Left lung (tissue), 10 donors: ENCODE results near the gene GGACT. TPM values are rescaled to one million over a fixed set of nuclear protein-coding genes. Genes with fewer than 3 reads are reported as not detected.

Experiments used
- ATAC-seq: fragments of 200-7000 bp; cut with Tn5 transposase; one replicate; pipeline ENCODE4 v1.9.1; 2020; ENCODE audit warnings: moderate library complexity
- DNase-seq, 4 donors: peaks; one replicate each; pipeline ENCODE4 v3.0.0-alpha.2; 2013 to 2020
- H3K27ac ChIP-seq, 2 donors: fragments of 200-600 bp; sonication (generic) in 1 of 2; one replicate each; pipeline versions ENCODE4 v1.5.0 to v1.8.0; 2020 to 2021
- H3K27me3 ChIP-seq, 2 donors: fragments of 200-600 bp; sonication (generic) in 1 of 2; one replicate each; pipeline versions ENCODE4 v1.5.0 to v1.8.0; 2020 to 2021
- H3K36me3 ChIP-seq, 2 donors: fragments of 200-600 bp; sonication (generic) in 1 of 2; one replicate each; pipeline versions ENCODE4 v1.5.0 to v1.8.0; 2020 to 2021
- H3K4me1 ChIP-seq, 2 donors: fragments of 200-600 bp; one replicate each; pipeline ENCODE4 v1.8.0; 2021
- H3K4me3 ChIP-seq, 2 donors: fragments of 200-600 bp; sonication (generic) in 1 of 2; one replicate each; pipeline versions ENCODE4 v1.5.0 to v1.8.0; 2020 to 2021; ENCODE audit warnings: mild to moderate bottlenecking in 1 of 2
- H3K9me3 ChIP-seq, 2 donors: fragments of 200-600 bp; sonication (generic) in 1 of 2; one replicate each; pipeline versions ENCODE4 v1.5.0 to v1.8.0; 2020 to 2021
- intact Hi-C, 2 donors: fragments of 100-400 bp; cut with DNase I; formaldehyde crosslinking; loops; one replicate each; pipeline versions ENCODE4 v1.11.2 to v1.14.2; 2022
- polyA plus RNA-seq, 6 donors: library from polyadenylated mRNA; unstranded; fragments of 120-200 nt; gene quantifications; one replicate each; pipeline ENCODE4 v1.2.1, GENCODE V29; 2013; ENCODE audit not compliant: insufficient read length in 6 of 6
- total RNA-seq, 2 donors: library from RNA; stranded (reverse); fragmentation: NEBNext Ultra II Directional; extraction: Animal tissue kit (Norgen Biotek cat#: 25700); gene quantifications; one replicate each; pipeline ENCODE4 v1.2.1, GENCODE V29; 2021
- TF ChIP-seq, protein P1 (sequence below), 2 donors: fragments of 200-600 bp; sonication (generic) in 1 of 2; IDR thresholded peaks; one replicate each; pipeline versions ENCODE4 v1.5.0 to v1.8.0; 2021; ENCODE audit warnings: antibody characterized with exemption in 2 of 2
- donor health status: DM: no; HTN: yes; CAD: no.
- donor health status: DM: no; HTN: no; CAD: no.

Gene GGACT
- total and polyA plus RNA-seq, 8 donors: 3.4 to 6.3 (median 4.5) TPM

GRCh38 chr13:100508455-100508854 is 80.1 kb downstream of the GGACT start:
- no peaks in the 10 kb centered on the region for H3K36me3 ChIP-seq
- TF ChIP-seq, protein P1, sequence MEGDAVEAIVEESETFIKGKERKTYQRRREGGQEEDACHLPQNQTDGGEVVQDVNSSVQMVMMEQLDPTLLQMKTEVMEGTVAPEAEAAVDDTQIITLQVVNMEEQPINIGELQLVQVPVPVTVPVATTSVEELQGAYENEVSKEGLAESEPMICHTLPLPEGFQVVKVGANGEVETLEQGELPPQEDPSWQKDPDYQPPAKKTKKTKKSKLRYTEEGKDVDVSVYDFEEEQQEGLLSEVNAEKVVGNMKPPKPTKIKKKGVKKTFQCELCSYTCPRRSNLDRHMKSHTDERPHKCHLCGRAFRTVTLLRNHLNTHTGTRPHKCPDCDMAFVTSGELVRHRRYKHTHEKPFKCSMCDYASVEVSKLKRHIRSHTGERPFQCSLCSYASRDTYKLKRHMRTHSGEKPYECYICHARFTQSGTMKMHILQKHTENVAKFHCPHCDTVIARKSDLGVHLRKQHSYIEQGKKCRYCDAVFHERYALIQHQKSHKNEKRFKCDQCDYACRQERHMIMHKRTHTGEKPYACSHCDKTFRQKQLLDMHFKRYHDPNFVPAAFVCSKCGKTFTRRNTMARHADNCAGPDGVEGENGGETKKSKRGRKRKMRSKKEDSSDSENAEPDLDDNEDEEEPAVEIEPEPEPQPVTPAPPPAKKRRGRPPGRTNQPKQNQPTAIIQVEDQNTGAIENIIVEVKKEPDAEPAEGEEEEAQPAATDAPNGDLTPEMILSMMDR (IDR thresholded peaks at IDR 0.05): no peak
- ATAC-seq: no peak
- DNase-seq: no peak
- H3K4me3 ChIP-seq: no peak overlapping the region
- intact Hi-C loops: no loop called here
- no peaks in the 10 kb centered on the region for H3K9me3 ChIP-seq
- H3K4me1 ChIP-seq: peaks cover 0 to 6% of the 10 kb centered on the region in 2 donors
- no peak overlapping the region for H3K27ac ChIP-seq
- no peaks in the 10 kb centered on the region for H3K27me3 ChIP-seq

DNA sequence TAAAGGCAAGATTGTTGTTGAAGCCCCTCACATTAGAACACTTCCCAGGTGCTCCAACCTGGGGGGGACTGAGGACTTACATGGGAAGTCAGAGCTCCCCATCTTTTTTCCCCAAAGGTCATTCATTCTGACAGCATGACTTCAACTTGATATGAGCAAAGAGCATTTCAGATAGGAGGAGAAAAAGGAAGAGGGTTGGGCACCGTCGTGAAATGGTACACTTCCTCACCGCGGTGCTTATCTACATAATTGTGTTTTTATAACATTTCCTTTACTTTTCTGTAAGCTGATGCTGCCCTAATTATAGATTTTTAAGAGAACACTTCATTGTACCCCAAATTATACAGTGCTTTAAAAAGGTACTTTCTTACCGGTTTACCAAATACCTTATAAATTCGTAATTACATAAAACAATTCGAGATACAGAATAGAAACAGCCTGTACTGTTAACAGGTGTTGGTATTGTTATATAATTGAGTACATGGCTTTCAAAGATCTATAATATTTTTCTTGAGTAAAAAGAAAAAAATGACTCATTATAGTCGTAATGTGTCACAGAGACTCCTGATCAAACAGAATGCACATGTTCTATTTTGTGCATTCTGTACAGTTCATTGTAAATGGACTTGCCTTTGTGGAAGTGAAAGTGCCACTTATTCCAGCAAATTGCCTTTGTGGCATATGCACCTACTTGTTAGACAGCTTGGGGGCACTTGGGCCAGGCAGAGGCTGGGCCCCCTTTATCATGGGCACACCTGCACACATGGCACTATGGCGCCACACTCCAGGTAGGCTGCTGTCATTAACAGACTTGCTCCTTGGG is 81.8 kb downstream of the GGACT start:
- H3K27me3 ChIP-seq: no peaks in the 10 kb centered on the region
- no peaks in the 10 kb centered on the region for H3K36me3 ChIP-seq
- no peak for DNase-seq
- H3K4me3 ChIP-seq: no peak overlapping the region
- no peak overlapping the region for H3K27ac ChIP-seq
- intact Hi-C loops: no loop called here
- ATAC-seq: no peak
- H3K4me1 ChIP-seq: peaks cover 0 to 3% of the 10 kb centered on the region in 2 donors
- TF ChIP-seq, protein P1 (IDR thresholded peaks at IDR 0.05): no peak
- H3K9me3 ChIP-seq: no peaks in the 10 kb centered on the region

DNA sequence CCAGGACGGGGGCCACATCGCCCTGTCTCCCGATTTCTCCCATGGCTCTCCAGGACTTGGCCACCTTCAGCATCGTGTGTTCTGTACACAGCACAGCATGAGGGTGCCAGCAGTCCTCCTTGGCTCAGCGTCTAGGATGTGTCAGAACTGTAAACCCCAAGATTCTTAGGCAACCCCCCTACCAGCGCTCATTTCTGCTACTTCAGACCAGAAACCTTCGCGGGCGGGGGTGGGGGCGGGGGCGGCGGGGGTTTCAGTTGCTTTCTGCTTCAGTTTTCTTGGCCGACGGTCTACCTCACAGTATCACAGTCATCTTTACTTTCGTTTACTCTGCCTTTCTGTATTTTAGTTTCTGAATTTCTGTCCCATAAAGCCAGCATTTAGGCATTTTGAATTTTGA is 82.4 kb downstream of the GGACT start:
- H3K27me3 ChIP-seq: no peaks in the 10 kb centered on the region
- TF ChIP-seq, protein P1 (IDR thresholded peaks at IDR 0.05): no peak
- intact Hi-C loops: no loop called here
- no peak for DNase-seq
- no peak overlapping the region for H3K4me3 ChIP-seq
- no peaks in the 10 kb centered on the region for H3K9me3 ChIP-seq
- H3K27ac ChIP-seq: no peak overlapping the region
- no peak for ATAC-seq
- peaks cover 0 to 3% of the 10 kb centered on the region in 2 donors for H3K4me1 ChIP-seq
- no peaks in the 10 kb centered on the region for H3K36me3 ChIP-seq

GRCh38 chr13:100503622-100504021 is 85.0 kb downstream of the GGACT start:
- DNase-seq (no peak), ATAC-seq (no peak)
- no peaks in the 10 kb centered on the region for H3K27me3 ChIP-seq
- TF ChIP-seq, protein P1 (IDR thresholded peaks at IDR 0.05): no peak
- H3K4me3 ChIP-seq: no peak overlapping the region
- no peaks in the 10 kb centered on the region for H3K9me3 ChIP-seq
- H3K27ac ChIP-seq: no peak overlapping the region
- intact Hi-C loops: no loop called here
- peaks cover 0 to 3% of the 10 kb centered on the region in 2 donors for H3K4me1 ChIP-seq
- no peaks in the 10 kb centered on the region for H3K36me3 ChIP-seq

DNA sequence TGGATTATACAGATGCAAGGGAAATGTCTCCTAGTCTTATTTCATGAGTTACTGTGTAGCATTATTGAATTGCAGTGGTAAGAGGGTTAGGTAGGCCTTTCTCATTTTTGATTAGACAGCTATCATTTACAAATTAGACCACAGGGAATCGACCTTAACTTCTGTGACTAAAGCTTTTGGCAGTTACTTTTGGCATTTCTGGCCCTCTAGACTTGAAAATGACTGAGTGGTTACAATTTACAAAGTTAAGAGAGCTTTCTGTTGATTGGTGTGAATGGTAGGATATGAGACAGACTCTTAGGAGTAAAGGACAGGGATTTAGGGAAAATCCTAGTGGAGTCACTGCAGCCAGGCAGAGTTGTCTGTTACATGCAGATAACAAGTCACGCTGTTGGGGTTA is 86.1 kb downstream of the GGACT start:
- no peaks in the 10 kb centered on the region for H3K36me3 ChIP-seq
- TF ChIP-seq, protein P1 (IDR thresholded peaks at IDR 0.05): no peak
- no peak overlapping the region for H3K27ac ChIP-seq
- no peak overlapping the region for H3K4me3 ChIP-seq
- no peaks in the 10 kb centered on the region for H3K27me3 ChIP-seq
- ATAC-seq (no peak), DNase-seq (no peak)
- no peaks in the 10 kb centered on the region for H3K9me3 ChIP-seq
- intact Hi-C loops: no loop called here
- H3K4me1 ChIP-seq: peaks cover 0 to 8% of the 10 kb centered on the region in 2 donors
